ENCODE data around the gene ICAM5. TPM values are rescaled to one million over a fixed set of nuclear protein-coding genes. Genes with fewer than 3 reads are reported as not detected.

ICAM5 gene
- total RNA-seq, 1 experiment from 2014 or later: 0.31 TPM

DNA sequence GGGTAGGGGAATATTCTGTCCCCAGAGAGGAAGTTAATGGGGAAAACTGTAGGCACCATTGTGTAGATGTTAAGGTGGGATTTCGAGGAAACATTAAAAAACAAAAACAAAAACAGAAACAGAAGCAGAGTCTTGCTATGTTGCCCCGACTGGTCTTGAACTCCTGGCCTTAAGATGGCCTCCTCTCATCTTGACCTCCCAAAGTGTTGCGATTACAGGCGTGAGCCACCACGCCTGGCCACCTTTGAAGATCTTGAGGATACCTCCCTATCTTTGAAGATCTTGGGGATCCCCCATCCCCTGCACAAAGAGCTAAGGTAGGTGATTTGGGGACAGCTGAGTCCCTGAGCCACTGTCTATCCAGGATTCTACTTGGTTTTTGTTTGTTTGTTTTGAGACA lies 50.2 kb downstream of the ICAM5 start:
- no peak for DNase-seq (ENCODE audit: low read depth)

- no peak for DNase-seq (ENCODE audit: low read depth)
Measured at GRCh38 chr19:10343495-10343894, 53.7 kb downstream of the ICAM5 start.

GRCh38 chr19:10344780-10345179 lies 55.0 kb downstream of the ICAM5 start:
- DNase-seq (ENCODE audit: low read depth): no peak

Small RNA genes lying within 50 kb of the gene (small RNA-seq; reads per million reads assigned to genes)
- gene AC011511.1: not detected
- gene AC011511.4: not detected

Other genes with a start within 250 kb of the ICAM5 start
- gene SHFL, start 203.6 kb upstream of the ICAM5 start, total RNA-seq (2014; rRNA removed; shearing (Covaris generic)): 6.9 and 9.5 TPM in 2 replicates
- 0.35 and 0.53 TPM in 2 replicates for gene ANGPTL6, start 187.3 kb upstream of the ICAM5 start, total RNA-seq (2014; rRNA removed; shearing (Covaris generic))
- 66.1 and 79.6 TPM in 2 replicates for gene PPAN, start 183.6 kb upstream of the ICAM5 start, total RNA-seq (2014; rRNA removed; shearing (Covaris generic))
- 6.6 and 11.0 TPM in 2 replicates for gene P2RY11, start 178.3 kb upstream of the ICAM5 start, total RNA-seq (2014; rRNA removed; shearing (Covaris generic))
- 519 and 525 TPM in 2 replicates for gene EIF3G, start 170.1 kb upstream of the ICAM5 start, total RNA-seq (2014; rRNA removed; shearing (Covaris generic))
- gene DNMT1, start 95.0 kb upstream of the ICAM5 start, total RNA-seq (2014; rRNA removed; shearing (Covaris generic)): 136 and 139 TPM in 2 replicates
- gene S1PR2, start 58.6 kb upstream of the ICAM5 start, total RNA-seq (2014; rRNA removed; shearing (Covaris generic)): 1.1 and 1.9 TPM in 2 replicates
- gene MRPL4, start 37.7 kb upstream of the ICAM5 start, total RNA-seq (2014; rRNA removed; shearing (Covaris generic)): 154 and 174 TPM in 2 replicates
- gene ICAM1, start 18.8 kb upstream of the ICAM5 start, total RNA-seq (2014; rRNA removed; shearing (Covaris generic)): 0.27 and 0.30 TPM in 2 replicates
- not detected in 2 replicates for gene ICAM4, start 3.0 kb upstream of the ICAM5 start, total RNA-seq (2014; rRNA removed; shearing (Covaris generic))
- 0.43 and 1.7 TPM in 2 replicates for gene ZGLP1, start 19.9 kb downstream of the ICAM5 start, total RNA-seq (2014; rRNA removed; shearing (Covaris generic))
- 31.5 and 42.4 TPM in 2 replicates for gene FDX2, start 26.1 kb downstream of the ICAM5 start, total RNA-seq (2014; rRNA removed; shearing (Covaris generic))
- gene RAVER1, start 43.6 kb downstream of the ICAM5 start, total RNA-seq (2014; rRNA removed; shearing (Covaris generic)): 28.3 and 48.3 TPM in 2 replicates
- 8.3 and 8.8 TPM in 2 replicates for gene ICAM3, start 49.7 kb downstream of the ICAM5 start, total RNA-seq (2014; rRNA removed; shearing (Covaris generic))
- gene TYK2, start 90.6 kb downstream of the ICAM5 start, total RNA-seq (2014; rRNA removed; shearing (Covaris generic)): 64.3 and 80.5 TPM in 2 replicates
- 526 and 530 TPM in 2 replicates for gene CDC37, start 113.6 kb downstream of the ICAM5 start, total RNA-seq (2014; rRNA removed; shearing (Covaris generic))
- gene PDE4A, start 130.6 kb downstream of the ICAM5 start, total RNA-seq (2014; rRNA removed; shearing (Covaris generic)): 3.9 and 9.2 TPM in 2 replicates
- gene KEAP1, start 213.4 kb downstream of the ICAM5 start, total RNA-seq (2014; rRNA removed; shearing (Covaris generic)): 72.1 and 76.0 TPM in 2 replicates
- gene S1PR5, start 227.5 kb downstream of the ICAM5 start, total RNA-seq (2014; rRNA removed; shearing (Covaris generic)): 1.2 and 1.8 TPM in 2 replicates

All from HT1080 (cell line).